ENCODE measurements around the gene HTT-AS.

Gene HTT-AS

GRCh38 chr4:3046623-3047022 lies 27.7 kb downstream of the HTT-AS start:
- H3K27me3 ChIP-seq, result peaks cover 0 to 7% of the 10 kb centered on the region in 2 donors
- DNase-seq, result no peak
- peaks cover 0 to 13% (median 9%) of the 10 kb centered on the region in 4 donors for H3K4me1 ChIP-seq
- TF ChIP-seq CTCF (IDR thresholded peaks at IDR 0.05), result no peak
- H3K4me3 ChIP-seq, result no peak overlapping the region
- H3K27ac ChIP-seq, result no peak overlapping the region
- intact Hi-C loops (cut with DNase I; ENCODE audit: low total_unique reads), result no loop called here
- no peaks in the 10 kb centered on the region for H3K9me3 ChIP-seq
- H3K36me3 ChIP-seq, result no peaks in the 10 kb centered on the region

- Histone ChIP-seq H3K27me3 (peaks cover 0 to 7% of the 10 kb centered on the region in 2 donors), H3K27ac (no peak overlapping the region), H3K36me3 (no peaks in the 10 kb centered on the region), H3K4me1 (peaks cover 0 to 16% (median 11%) of the 10 kb centered on the region in 4 donors), H3K4me3 (no peak overlapping the region), H3K9me3 (no peaks in the 10 kb centered on the region)
- intact Hi-C loops (cut with DNase I; ENCODE audit: low total_unique reads), result no loop called here
- no peak for TF ChIP-seq CTCF (IDR thresholded peaks at IDR 0.05)
- DNase-seq, result no peak
Observed at GRCh38 chr4:3046162-3046561, 28.2 kb downstream of the HTT-AS start.

GRCh38 chr4:3044870-3045819 lies 29.2 kb downstream of the HTT-AS start:
- H3K9me3 ChIP-seq, result no peaks in the 10 kb centered on the region
- DNase-seq, result peak; percentile 46 to 80
- peaks cover 0 to 7% of the 10 kb centered on the region in 2 donors for H3K27me3 ChIP-seq
- intact Hi-C loops (cut with DNase I; ENCODE audit: low total_unique reads), result no loop called here
- no peak for TF ChIP-seq CTCF (IDR thresholded peaks at IDR 0.05)
- H3K27ac ChIP-seq, result no peak overlapping the region
- peaks cover 0 to 19% (median 12%) of the 10 kb centered on the region in 4 donors for H3K4me1 ChIP-seq
- H3K36me3 ChIP-seq, result no peaks in the 10 kb centered on the region
- no peak overlapping the region for H3K4me3 ChIP-seq

- Histone ChIP-seq H3K27me3 (peaks cover 0 to 7% of the 10 kb centered on the region in 2 donors), H3K27ac (no peak overlapping the region), H3K36me3 (no peaks in the 10 kb centered on the region), H3K9me3 (no peaks in the 10 kb centered on the region), H3K4me1 (peaks cover 0 to 20% (median 13%) of the 10 kb centered on the region in 4 donors), H3K4me3 (no peak overlapping the region)
- intact Hi-C loops (cut with DNase I; ENCODE audit: low total_unique reads), result no loop called here
- no peak for DNase-seq
- TF ChIP-seq CTCF (IDR thresholded peaks at IDR 0.05), result no peak
Observed at GRCh38 chr4:3043282-3044020, 30.9 kb downstream of the HTT-AS start.

- peak overlapping the region; percentile 49 to 52 for H3K4me3 ChIP-seq
- H3K4me1 ChIP-seq, result peaks cover 0 to 29% (median 18%) of the 10 kb centered on the region in 4 donors
- H3K9me3 ChIP-seq, result no peaks in the 10 kb centered on the region
- DNase-seq, result no peak
- no peak for TF ChIP-seq CTCF (IDR thresholded peaks at IDR 0.05)
- H3K27me3 ChIP-seq, result peaks cover 0 to 7% of the 10 kb centered on the region in 2 donors
- H3K36me3 ChIP-seq, result no peaks in the 10 kb centered on the region
- intact Hi-C loops (cut with DNase I; ENCODE audit: low total_unique reads), result no loop called here
- H3K27ac ChIP-seq, result peak overlapping the region; percentile 13 to 64
Observed at GRCh38 chr4:3042226-3042625, 32.1 kb downstream of the HTT-AS start.
